GM08714 (cell line): ENCODE data around the gene S100A16.

Experiments used
- H3K4me3 ChIP-seq: fragments of 200-500 bp; sonication (Bioruptor generic); 2 replicates; pipeline ENCODE4 v1.5.1; 2014; ENCODE audit warnings: mild to moderate bottlenecking, low read length, inconsistent platforms
- ZNF274 ChIP-seq: IDR thresholded peaks from 2 replicates; pipeline ENCODE4 v1.6.1; 2012; ENCODE audit warnings: mild to moderate bottlenecking, low read depth, low read length

S100A16 gene

DNA sequence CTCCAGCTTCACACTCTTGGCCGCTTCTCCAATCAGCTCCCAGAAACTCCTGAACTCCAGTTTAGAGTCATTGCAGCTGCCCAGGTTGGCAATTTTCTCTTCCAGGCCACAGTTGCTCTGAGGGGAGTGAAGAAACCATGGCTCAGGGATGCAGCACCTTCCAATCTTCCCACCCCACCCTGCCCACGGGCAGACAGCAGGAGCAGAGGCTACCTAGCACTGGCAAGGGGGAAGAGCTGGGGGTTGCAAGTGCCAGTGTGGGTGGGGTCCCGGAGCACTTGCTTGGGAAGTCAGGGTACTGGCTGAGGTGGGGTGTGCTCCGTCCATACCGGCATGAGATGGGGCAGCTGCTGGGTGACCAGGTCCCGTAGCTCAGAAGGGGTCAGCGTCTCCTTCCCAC is 2.0 kb upstream of the S100A16 start:
- TF ChIP-seq ZNF274 = no peak
- no peak overlapping the region for H3K4me3 ChIP-seq

DNA sequence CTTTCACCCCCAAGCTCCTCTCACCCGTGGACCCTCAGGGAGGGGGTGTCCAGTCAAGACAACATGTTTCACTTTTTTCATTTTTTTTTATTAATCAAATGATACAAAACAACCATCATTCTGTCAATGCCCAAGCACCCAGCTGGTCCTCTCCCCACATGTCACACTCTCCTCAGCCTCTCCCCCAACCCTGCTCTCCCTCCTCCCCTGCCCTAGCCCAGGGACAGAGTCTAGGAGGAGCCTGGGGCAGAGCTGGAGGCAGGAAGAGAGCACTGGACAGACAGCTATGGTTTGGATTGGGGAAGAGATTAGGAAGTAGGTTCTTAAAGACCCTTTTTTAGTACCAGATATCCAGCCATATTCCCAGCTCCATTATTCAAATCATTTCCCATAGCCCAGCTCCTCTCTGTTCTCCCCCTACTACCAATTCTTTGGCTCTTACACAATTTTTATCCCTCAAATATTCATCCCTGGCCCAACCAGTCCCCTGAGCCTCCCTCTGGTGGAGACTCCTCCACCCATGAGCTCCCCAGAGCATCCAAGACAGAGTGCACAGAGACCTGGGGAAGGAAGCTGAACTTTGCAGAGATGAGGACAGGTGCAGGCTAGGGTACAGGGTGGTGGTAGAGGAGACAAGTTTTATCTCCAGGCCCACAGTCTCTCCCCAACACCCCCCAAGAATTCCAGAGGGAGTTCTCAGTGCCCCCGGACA is 1.4 kb upstream of the S100A16 start:
- H3K4me3 ChIP-seq = no peak overlapping the region
- TF ChIP-seq ZNF274 = no peak

DNA sequence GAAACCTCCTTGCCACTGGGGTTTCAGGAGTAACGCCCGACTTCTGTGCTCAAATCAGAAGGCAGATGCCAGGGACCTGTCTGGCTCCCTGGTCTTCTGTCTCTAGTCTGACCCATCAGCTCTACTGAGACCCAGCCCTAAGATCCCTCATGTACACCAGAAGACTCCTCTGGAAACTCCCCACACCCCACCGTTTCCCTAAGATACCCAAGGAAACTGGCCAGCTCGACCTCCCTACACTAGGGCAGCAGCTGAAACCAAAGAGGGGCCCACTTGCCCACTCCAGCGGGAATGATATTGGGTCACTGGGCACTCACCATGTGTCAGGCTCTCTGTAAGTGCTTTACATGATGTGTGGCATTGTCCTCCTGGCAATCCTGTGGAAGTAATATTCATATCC is 469 bp upstream of the S100A16 start:
- no peak overlapping the region for H3K4me3 ChIP-seq
- no peak for TF ChIP-seq ZNF274

DNA sequence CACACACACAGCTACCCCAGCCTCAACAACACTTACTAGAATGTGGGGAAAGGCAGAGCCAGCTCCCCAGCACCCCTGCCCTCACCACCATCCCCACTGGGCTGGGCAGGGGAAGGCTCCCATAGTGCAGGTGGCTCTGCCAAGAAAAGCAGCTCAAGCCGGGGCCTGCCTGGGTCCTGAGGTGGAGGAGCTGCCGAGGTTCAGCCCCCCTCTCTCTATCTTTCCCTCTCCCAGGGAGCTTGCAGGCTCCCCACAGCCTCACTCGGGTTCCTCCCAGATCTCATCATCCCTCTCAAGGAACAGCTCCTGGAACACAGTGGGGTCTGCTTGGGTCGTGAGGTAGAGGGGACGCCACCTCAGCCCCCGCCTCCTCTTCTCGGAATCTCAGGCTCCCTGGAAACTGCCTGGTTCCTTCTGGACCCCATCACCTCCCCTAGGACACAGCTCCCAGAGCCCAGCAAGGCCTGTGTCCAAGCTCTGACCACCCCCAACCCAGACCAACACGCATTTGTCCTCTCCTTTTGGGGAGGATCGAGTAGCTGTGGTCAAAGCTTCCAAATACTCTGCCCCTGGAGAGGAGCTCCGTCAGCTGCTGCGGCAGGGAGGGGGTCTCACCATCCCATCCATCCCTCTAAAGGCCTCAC is 704 bp downstream of the S100A16 start:
- H3K4me3 ChIP-seq = no peak overlapping the region
- TF ChIP-seq ZNF274 = no peak

DNA sequence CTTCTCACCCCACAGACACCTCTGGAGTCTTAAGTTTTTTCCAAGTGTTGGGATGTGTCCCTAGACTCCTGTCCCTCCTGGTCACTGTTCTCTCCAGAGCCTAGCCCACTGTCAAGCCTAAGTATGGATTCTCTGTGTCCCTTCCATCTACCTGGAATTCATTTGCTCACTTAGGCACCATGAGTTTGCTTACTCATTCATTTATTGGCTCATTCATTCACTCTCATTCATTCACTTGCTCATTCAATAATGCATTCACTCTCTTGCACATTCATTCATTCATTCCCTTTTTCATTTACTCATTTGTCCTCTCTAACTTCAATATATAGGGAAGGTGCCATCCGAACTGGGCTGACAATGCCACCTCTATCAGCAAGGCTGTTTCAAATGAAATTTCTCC is 1.6 kb downstream of the S100A16 start:
- TF ChIP-seq ZNF274 = no peak
- H3K4me3 ChIP-seq = no peak overlapping the region

DNA sequence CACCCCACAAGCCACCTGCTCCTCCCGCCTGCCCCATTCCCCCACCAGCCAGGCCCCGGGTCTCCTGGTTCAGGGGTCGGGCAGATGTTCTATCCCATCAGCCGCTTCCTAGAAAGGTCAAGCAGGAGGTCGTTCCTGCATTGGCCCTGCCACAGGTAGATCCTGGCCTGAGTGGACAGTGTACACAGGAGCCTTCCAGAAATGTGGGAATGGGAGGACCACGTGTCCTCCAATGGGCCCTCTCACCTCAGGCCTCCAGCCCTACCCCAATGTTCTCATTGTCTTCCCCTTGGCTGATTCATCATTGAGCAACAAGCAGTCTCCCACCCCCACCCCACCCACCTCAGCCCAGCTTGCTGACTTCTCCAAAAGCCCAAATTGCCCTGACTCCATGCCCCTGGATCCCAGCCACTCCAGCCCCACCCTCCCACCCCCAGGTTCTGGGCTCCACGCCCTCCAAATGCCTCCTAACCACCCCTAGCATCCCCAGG is 2.1 kb downstream of the S100A16 start:
- TF ChIP-seq ZNF274 = no peak
- H3K4me3 ChIP-seq = no peak overlapping the region

DNA sequence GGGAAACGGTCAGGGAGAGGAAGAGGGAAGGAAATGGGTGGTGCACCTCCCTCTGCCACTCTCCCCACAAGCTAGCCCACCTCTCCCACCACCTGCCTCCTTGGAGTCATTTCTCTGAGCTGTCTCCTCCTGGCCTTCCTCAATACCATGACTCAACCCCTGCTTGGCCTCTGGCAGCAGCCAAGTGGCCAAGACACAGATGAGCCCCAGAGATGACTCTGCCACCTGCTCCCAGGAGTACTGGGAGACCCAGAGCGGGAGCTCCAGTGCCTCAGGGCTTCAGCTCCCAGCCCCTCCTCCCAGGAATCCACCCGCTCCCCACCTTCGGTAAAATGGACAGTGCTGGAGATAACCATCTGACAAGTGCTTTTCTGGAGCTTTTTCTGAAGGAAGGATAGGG is 2.6 kb downstream of the S100A16 start:
- no peak for TF ChIP-seq ZNF274
- no peak overlapping the region for H3K4me3 ChIP-seq

DNA sequence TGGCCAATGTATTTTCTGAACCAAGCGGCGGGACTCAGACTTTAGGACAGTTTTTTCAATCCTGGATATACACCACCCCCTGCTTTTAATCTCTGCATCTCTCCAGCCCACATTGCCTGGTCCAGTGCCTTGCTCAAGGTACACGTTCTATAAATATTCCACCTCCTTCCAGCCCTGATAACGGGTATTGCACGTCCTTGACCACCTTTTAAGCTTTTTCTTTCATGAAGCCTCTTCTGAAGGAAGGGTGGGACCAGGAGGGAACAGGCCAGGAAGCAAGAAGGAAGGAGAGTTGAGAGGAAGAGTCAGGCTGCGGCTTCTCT is 3.4 kb downstream of the S100A16 start:
- H3K4me3 ChIP-seq = no peak overlapping the region
- TF ChIP-seq ZNF274 = no peak

DNA sequence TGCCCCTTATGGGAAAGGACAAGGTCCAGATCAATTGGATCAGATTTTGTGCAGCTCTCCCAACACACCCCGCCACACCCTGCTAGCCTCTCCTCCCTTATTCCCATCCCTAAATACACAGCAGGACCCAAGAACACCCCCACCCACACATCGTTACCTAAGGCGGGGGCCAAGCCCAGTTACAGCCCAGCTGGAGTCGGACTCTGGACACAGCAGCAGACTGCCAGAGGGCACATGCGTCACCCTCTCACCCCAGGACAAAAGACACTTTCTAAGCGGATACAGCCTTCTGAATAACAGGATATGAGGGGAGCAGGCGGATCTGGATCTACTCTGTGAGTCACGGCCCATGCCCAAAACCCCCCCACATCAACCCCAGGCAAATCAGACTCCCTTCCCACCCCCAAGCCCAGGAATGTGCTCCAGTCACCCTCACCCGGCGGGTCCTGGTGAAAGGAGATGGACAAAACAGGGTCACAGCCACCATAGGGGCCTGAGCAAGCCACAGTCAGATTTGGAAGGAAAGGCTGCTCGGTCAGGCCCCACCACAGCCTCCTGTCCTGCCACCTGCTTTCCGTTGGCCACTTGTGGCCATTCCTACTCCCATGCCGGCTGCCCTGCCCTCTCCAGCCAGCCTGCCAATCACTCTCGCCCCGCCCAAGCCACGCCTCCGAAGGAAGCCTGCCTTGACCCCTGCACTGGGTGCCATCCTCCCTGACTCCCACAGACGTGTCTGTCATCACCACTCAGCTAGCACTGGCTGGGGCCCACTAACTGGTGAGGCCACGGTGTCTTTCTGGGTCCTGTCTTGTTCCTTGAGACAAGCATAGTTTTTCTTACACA is 4.0 kb downstream of the S100A16 start:
- H3K4me3 ChIP-seq = no peak overlapping the region
- no peak for TF ChIP-seq ZNF274

DNA sequence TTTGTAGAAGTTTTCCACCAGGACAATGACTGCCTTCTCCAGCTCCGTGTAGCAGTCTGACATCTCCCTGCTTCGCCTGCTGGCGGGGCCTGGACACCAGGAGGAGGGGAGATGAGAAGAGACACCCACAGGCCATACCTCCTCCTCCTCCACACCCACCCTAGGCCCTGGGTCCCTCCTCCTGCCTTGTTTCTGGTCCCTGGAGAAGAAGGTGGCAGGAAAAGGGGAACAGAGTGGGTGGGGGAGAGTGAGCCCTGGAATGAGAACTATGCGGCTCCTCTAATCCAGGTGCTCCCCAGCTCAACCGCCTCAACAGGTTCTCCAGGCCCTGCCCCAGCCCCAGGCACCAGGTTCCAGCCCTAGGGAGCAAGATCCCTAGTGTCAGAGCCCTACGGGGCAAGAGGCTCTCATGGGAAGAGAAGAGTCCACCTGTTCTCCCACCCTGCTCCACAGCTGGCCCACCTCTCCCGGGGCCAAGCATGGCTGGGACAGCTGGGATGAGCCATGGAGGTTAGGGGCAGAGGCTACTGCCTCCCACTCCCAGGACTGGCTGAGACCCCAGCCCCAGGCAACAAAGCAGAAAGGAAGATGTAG is 4.8 kb downstream of the S100A16 start:
- no peak for TF ChIP-seq ZNF274
- H3K4me3 ChIP-seq = no peak overlapping the region

DNA sequence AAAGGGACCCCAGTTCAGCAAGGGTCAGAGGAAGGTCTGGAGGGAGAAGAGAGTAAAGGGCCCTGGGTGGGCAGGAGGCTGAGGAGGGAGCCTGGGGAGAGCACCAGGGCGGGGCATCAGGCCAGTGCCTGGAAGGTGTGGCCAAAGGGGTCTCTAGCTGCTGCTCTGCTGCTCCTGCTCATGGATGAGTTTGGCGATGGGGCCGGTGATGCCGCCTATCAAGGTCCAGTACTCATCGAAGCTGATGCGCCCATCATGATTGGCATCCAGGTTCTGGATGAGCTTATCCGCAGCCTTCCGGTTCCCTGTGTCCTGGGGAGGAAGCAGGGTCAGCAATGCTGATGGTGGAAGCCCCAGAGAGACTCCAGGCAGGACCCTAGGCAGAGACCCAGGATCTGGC is 5.6 kb downstream of the S100A16 start:
- TF ChIP-seq ZNF274 = no peak
- no peak overlapping the region for H3K4me3 ChIP-seq

DNA sequence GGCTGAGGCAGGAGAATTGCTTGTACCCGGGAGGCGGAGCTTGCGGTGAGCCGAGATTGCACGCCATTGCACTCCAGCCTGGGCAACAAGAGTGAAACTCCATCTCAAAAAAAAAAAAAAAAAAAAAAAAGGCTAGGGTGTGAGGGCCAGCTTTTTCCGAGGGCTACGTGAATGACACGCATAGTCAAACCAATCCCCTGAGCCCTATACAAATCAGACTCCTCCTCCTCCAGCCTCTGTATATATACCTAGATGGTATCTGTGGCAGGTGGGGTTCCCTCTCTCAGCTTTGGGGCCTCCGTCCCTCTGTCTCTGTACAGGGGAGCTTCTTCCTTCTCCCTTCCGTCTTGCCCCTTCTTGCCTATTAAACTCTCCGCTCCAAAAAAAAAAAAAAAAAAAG is 6.7 kb downstream of the S100A16 start:
- no peak overlapping the region for H3K4me3 ChIP-seq
- no peak for TF ChIP-seq ZNF274

DNA sequence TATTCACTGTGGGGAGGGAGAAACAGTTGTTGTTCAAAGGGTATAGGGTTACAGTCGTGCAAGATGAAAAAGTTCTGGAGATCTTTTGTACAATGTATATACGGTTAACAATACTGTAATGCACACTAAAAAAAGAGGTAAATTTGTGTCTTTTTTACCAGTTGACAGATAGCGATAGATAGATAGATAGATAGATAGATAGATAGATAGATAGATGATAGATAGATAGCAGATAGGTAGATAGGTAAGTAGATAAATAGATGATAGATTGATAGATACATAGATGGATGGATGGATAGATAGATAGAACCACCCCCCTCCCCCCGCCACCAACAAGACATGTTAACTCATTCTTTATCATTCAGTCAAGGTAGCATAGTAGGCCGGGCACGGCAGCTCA is 10.2 kb downstream of the S100A16 start:
- TF ChIP-seq ZNF274 = no peak
- no peak overlapping the region for H3K4me3 ChIP-seq

DNA sequence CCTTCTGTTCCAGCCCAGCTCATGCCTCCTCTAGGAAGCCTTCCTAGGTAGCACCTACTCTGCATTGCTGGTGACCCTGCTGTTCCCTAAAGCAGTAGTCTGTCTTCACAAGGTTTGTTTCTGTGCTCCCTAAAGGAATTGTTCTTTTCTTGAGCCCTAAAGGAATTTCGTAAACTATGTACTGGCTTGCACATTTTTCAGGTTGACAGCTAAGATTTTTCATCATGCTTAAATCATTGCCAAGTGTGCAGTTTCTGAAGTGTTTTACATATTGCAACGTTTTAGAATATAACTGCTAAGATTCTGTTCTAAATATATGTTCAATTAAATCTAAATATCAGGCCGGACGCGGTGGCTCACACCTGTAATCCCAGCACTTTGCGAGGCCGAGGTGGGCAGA is 13.1 kb downstream of the S100A16 start:
- no peak overlapping the region for H3K4me3 ChIP-seq
- TF ChIP-seq ZNF274 = no peak
